ENCODE results near the gene TXNDC16.

TXNDC16 gene

DNA sequence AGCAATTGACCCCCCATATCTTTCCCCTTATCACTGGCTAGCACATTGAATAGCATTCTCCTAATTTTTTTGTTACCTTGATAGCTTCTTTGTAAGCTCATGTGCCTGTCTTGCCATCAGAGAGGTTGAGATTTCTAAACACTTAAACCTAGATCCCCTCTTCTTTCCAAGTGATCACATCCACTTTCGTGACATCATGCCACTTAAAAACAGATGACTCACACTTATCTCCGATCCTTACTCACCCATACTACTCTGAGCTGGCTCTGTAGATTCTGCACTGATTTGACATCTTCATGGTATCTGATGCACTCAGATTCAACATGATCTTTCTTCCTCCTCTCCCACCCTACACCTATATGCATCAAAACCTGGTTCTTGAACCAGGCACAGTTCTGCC lies 10.8 kb upstream of the TXNDC16 start:
- Histone ChIP-seq H3K27me3 (ENCODE audit: control insufficient read depth, insufficient read depth, low read length) (no peaks in the 10 kb centered on the region), H3K36me3 (ENCODE audit: control insufficient read depth, insufficient read depth, low read length) (no peaks in the 10 kb centered on the region), H3K9me3 (ENCODE audit: control insufficient read depth, insufficient read depth, low read length) (no peaks in the 10 kb centered on the region), H3K4me3 (ENCODE audit: low read depth, low read length) (no peak overlapping the region), H3K27ac (ENCODE audit: low read depth, low read length) (no peak overlapping the region), H3K9ac (ENCODE audit: low read depth, low read length) (no peak overlapping the region), H3K4me1 (ENCODE audit: control insufficient read depth, insufficient read depth, low read length) (no peaks in the 10 kb centered on the region)

DNA sequence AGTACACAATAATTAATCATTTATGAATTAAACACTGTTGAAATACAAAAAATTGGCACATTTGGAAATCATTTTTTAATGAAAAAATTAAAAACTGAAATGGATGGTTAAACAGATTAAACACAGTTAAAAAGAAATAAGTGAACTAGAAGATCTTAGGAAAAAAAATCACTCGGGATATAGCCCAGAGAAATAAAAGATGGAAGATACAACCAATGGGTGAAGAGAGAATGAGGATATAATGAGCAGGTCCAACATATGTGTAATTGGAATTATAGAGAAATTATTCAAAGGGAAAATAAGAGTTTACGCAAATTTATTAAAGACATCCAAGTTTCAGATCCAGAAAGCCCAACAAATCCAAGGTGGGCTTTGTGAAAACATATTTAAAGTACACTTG lies 6.4 kb upstream of the TXNDC16 start:
- no peak overlapping the region for H3K9ac ChIP-seq (ENCODE audit: low read depth, low read length)
- no peaks in the 10 kb centered on the region for H3K9me3 ChIP-seq (ENCODE audit: control insufficient read depth, insufficient read depth, low read length)
- peaks cover 11% of the 10 kb centered on the region; the same call in 1 of the 2 replicates for H3K4me1 ChIP-seq (ENCODE audit: control insufficient read depth, insufficient read depth, low read length)
- no peak overlapping the region for H3K4me3 ChIP-seq (ENCODE audit: low read depth, low read length)
- H3K36me3 ChIP-seq (ENCODE audit: control insufficient read depth, insufficient read depth, low read length): no peaks in the 10 kb centered on the region
- H3K27me3 ChIP-seq (ENCODE audit: control insufficient read depth, insufficient read depth, low read length): peaks cover 15% of the 10 kb centered on the region
- H3K27ac ChIP-seq (ENCODE audit: low read depth, low read length): no peak overlapping the region

DNA sequence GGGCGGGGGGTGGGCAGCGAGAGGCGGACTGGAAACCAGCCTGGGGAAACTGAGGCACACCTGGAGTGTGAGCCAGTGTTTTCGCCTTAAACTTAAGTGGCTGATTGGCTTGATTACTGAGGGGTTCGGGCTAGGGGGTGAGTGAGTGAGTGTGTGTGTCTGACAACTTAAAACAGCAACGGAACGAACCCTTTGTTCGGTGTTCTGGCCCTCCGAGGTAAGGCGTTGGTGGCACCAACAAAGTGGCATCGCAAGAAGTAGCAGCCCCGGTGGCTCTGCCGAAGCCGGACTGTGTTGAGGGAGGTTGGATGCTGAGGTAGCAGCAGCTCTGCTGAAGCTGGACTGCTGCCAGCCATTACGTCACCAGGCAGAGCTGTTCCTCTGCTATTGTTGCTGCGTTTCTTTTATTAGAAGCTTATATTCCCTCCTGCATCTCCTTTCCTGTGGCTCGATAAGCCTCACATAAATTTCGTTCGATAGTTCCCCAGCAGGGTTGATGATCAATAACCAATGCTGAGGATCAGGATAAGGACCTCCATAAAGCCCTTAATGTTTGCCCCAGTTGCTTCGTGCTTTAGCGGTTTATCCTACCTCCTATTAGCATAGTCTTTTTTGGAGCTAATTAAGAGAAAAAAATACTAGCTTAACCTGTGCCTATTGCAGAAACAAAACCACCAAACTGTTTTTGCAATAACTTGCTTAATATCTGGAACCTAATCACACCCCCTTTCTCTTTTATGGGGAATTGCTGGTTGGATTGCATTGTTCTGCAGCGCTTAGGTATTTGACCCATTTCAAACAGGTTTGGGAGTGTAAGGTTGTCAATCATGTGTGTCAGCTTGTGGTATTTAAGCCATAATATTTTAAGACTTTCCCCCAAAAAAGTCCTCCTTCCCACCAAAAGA lies 1.6 kb upstream of the TXNDC16 start:
- peak overlapping the region; percentile 74 for H3K27ac ChIP-seq (ENCODE audit: low read depth, low read length)
- H3K27me3 ChIP-seq (ENCODE audit: control insufficient read depth, insufficient read depth, low read length): peaks cover 15% of the 10 kb centered on the region
- H3K9ac ChIP-seq (ENCODE audit: low read depth, low read length): peak overlapping the region; percentile 38
- peak overlapping the region; percentile 91 for H3K4me3 ChIP-seq (ENCODE audit: low read depth, low read length)
- H3K36me3 ChIP-seq (ENCODE audit: control insufficient read depth, insufficient read depth, low read length): no peaks in the 10 kb centered on the region
- H3K9me3 ChIP-seq (ENCODE audit: control insufficient read depth, insufficient read depth, low read length): no peaks in the 10 kb centered on the region
- peaks cover 18% of the 10 kb centered on the region; the same call in 1 of the 2 replicates for H3K4me1 ChIP-seq (ENCODE audit: control insufficient read depth, insufficient read depth, low read length)

DNA sequence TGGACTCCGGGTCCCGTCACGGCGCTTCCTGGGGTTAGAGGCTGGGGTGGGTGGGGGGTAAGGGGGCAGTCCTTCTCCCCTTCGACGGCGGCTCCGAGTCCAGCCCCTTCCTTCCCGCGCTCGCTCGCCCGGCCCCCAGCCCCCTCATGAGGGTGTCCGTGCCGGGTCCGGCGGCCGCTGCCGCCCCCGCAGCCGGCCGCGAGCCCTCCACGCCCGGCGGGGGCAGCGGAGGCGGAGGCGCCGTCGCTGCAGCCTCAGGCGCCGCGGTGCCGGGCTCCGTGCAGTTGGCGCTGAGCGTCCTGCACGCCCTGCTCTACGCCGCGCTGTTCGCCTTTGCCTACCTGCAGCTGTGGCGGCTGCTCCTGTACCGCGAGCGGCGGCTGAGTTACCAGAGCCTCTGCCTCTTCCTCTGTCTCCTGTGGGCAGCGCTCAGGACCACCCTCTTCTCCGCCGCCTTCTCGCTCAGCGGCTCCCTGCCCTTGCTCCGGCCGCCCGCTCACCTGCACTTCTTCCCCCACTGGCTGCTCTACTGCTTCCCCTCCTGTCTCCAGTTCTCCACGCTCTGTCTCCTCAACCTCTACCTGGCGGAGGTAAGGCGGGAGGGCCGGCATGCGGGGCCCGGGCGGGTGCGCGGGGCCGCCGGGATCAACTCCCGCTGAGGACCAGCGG lies 831 bp upstream of the TXNDC16 start:
- Histone ChIP-seq H3K9me3 (ENCODE audit: control insufficient read depth, insufficient read depth, low read length) (no peaks in the 10 kb centered on the region), H3K4me1 (ENCODE audit: control insufficient read depth, insufficient read depth, low read length) (peaks cover 18% of the 10 kb centered on the region; the same call in 1 of the 2 replicates), H3K27ac (ENCODE audit: low read depth, low read length) (peak overlapping the region; percentile 74)

DNA sequence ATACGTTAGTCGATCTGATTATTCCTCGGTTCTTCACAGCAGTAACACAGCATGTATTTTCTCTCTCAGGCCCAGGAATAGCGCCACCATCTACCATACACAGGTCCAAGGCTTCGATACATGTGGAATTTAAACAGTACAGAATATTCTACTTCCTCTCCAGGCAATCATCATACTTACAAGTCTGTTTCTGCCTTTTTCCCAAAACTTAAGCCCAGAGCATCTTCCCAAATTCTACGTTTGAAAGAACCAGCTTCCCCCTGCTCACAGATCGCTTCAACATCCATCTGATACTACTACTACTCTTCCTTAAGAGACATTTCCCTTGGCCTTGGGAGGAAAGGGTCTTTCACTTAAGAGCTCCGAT lies 626 bp downstream of the TXNDC16 start:
- H3K9ac ChIP-seq (ENCODE audit: low read depth, low read length): peak overlapping the region; percentile 52
- H3K4me1 ChIP-seq (ENCODE audit: control insufficient read depth, insufficient read depth, low read length): peaks cover 18% of the 10 kb centered on the region; the same call in 1 of the 2 replicates

More for the DNA sequence above, 831 bp upstream of the TXNDC16 start:
- peak overlapping the region; percentile 91 for H3K4me3 ChIP-seq (ENCODE audit: low read depth, low read length)
- peaks cover 15% of the 10 kb centered on the region for H3K27me3 ChIP-seq (ENCODE audit: control insufficient read depth, insufficient read depth, low read length)
- H3K36me3 ChIP-seq (ENCODE audit: control insufficient read depth, insufficient read depth, low read length): no peaks in the 10 kb centered on the region
- H3K9ac ChIP-seq (ENCODE audit: low read depth, low read length): peak overlapping the region; percentile 38; the same call in 1 of the 2 replicates

DNA sequence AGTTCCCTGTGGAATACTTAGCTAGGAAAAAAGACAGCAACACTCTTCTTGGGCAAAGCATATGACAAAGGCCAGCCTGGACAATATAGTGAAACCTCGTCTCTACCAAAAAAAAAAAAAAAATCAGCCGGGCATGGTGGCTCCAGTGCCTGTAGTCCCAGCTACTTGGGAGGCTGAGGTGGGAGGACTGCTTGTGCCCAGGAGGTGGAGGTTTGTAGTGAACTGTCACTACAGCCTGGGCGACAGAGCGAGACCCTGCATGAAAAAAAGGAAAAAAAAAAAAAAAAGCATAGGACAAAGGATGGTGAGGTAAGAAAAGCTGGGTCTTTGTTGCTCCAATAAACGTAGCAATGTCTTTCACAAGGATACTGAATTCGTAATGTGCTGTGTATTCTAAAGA lies 1.1 kb downstream of the TXNDC16 start:
- H3K36me3 ChIP-seq (ENCODE audit: control insufficient read depth, insufficient read depth, low read length): no peaks in the 10 kb centered on the region
- peak overlapping the region; percentile 52 for H3K9ac ChIP-seq (ENCODE audit: low read depth, low read length)
- no peaks in the 10 kb centered on the region for H3K9me3 ChIP-seq (ENCODE audit: control insufficient read depth, insufficient read depth, low read length)
- no peak overlapping the region for H3K27ac ChIP-seq (ENCODE audit: low read depth, low read length)
- H3K27me3 ChIP-seq (ENCODE audit: control insufficient read depth, insufficient read depth, low read length): peaks cover 15% of the 10 kb centered on the region
- H3K4me1 ChIP-seq (ENCODE audit: control insufficient read depth, insufficient read depth, low read length): peaks cover 18% of the 10 kb centered on the region
- H3K4me3 ChIP-seq (ENCODE audit: low read depth, low read length): peak overlapping the region; percentile 69

More for the DNA sequence above, 626 bp downstream of the TXNDC16 start:
- Histone ChIP-seq H3K9me3 (ENCODE audit: control insufficient read depth, insufficient read depth, low read length) (no peaks in the 10 kb centered on the region), H3K4me3 (ENCODE audit: low read depth, low read length) (peak overlapping the region; percentile 69), H3K36me3 (ENCODE audit: control insufficient read depth, insufficient read depth, low read length) (no peaks in the 10 kb centered on the region), H3K27me3 (ENCODE audit: control insufficient read depth, insufficient read depth, low read length) (peaks cover 15% of the 10 kb centered on the region), H3K27ac (ENCODE audit: low read depth, low read length) (peak overlapping the region; percentile 78)

DNA sequence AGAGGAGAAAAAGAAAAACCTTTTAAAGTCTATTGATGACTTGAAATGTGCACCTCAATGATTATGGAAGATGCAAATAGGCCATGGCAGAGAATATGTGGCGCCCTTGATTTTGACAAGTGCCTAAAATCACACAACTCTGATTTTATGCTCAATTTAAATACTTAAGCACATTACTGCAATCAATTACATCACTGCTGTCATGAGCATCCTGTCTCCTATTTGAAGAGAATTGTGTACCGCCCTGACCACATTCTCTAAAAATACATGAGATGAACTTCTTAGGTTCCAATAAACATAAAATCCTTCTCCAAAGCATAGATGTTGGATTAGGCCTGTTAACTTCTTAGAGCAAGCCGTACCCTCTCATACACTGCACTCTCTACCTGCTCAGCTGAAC lies 1.6 kb downstream of the TXNDC16 start:
- no peak overlapping the region for H3K9ac ChIP-seq (ENCODE audit: low read depth, low read length)
- H3K36me3 ChIP-seq (ENCODE audit: control insufficient read depth, insufficient read depth, low read length): no peaks in the 10 kb centered on the region
- H3K4me1 ChIP-seq (ENCODE audit: control insufficient read depth, insufficient read depth, low read length): peaks cover 23% of the 10 kb centered on the region
- H3K27me3 ChIP-seq (ENCODE audit: control insufficient read depth, insufficient read depth, low read length): peaks cover 15% of the 10 kb centered on the region
- no peaks in the 10 kb centered on the region for H3K9me3 ChIP-seq (ENCODE audit: control insufficient read depth, insufficient read depth, low read length)
- H3K27ac ChIP-seq (ENCODE audit: low read depth, low read length): no peak overlapping the region
- no peak overlapping the region for H3K4me3 ChIP-seq (ENCODE audit: low read depth, low read length)

DNA sequence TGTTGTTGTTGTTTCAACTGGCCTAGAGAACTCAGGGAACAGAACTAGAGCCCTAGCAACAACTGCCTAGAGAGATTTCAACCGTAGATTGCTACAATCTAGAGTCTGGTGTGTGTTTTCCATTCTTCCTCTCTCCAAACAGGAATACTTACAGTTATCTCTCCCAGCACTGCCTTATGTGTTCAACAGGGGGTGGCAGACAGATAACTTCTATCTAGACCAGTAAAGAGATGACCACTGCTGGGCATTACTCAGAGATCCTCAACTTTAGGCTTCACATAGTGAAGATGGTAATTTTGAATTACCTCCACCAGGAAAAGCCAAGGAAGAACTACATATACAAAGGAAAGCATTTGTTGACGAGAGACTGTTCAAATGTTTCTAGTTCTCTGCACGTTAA lies 4.8 kb downstream of the TXNDC16 start:
- Histone ChIP-seq H3K4me3 (ENCODE audit: low read depth, low read length) (no peak overlapping the region), H3K27me3 (ENCODE audit: control insufficient read depth, insufficient read depth, low read length) (no peaks in the 10 kb centered on the region), H3K4me1 (ENCODE audit: control insufficient read depth, insufficient read depth, low read length) (peaks cover 14% of the 10 kb centered on the region), H3K36me3 (ENCODE audit: control insufficient read depth, insufficient read depth, low read length) (no peaks in the 10 kb centered on the region), H3K9ac (ENCODE audit: low read depth, low read length) (no peak overlapping the region), H3K9me3 (ENCODE audit: control insufficient read depth, insufficient read depth, low read length) (no peaks in the 10 kb centered on the region), H3K27ac (ENCODE audit: low read depth, low read length) (no peak overlapping the region)

DNA sequence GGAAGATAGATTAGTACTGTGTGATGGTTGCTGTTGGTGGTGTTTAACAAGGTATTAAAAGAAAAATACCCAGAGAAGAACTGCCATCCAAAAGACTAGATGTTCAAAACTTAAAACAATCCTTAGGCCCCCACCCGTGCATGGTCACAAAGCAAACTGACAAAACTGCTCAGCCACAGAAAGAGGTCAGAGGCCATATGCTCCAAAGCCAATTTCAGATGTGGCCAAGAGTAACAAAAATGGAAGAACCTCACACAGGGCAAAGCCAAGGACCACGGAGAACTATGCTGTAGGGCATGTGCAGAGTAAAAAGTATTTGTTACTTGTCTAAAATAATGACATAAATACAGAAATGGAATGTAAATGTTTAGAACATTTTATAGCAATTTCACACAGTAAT lies 5.3 kb downstream of the TXNDC16 start:
- Histone ChIP-seq H3K27ac (ENCODE audit: low read depth, low read length) (no peak overlapping the region), H3K36me3 (ENCODE audit: control insufficient read depth, insufficient read depth, low read length) (no peaks in the 10 kb centered on the region), H3K4me3 (ENCODE audit: low read depth, low read length) (no peak overlapping the region), H3K9ac (ENCODE audit: low read depth, low read length) (no peak overlapping the region), H3K27me3 (ENCODE audit: control insufficient read depth, insufficient read depth, low read length) (no peaks in the 10 kb centered on the region), H3K9me3 (ENCODE audit: control insufficient read depth, insufficient read depth, low read length) (no peaks in the 10 kb centered on the region), H3K4me1 (ENCODE audit: control insufficient read depth, insufficient read depth, low read length) (peaks cover 14% of the 10 kb centered on the region)

DNA sequence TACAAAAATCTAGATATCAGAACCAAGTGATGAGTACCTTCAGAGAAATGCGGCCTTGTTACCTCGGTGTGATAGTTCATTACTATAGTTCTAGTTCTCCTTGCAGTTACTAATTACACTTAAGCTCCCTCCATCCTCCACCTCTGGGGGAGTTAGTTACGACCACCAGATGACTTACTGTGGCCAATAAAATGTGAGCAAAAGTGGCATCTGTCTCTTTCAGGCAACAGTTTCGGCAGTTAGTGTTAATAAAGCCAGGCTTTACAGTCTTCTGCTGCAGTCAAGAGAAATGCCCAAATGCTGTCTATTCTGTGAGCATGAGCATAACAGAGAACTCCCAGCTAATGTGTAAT lies 6.0 kb downstream of the TXNDC16 start:
- no peak overlapping the region for H3K27ac ChIP-seq (ENCODE audit: low read depth, low read length)
- no peak overlapping the region for H3K4me3 ChIP-seq (ENCODE audit: low read depth, low read length)
- no peaks in the 10 kb centered on the region for H3K36me3 ChIP-seq (ENCODE audit: control insufficient read depth, insufficient read depth, low read length)
- no peaks in the 10 kb centered on the region for H3K27me3 ChIP-seq (ENCODE audit: control insufficient read depth, insufficient read depth, low read length)
- no peaks in the 10 kb centered on the region for H3K9me3 ChIP-seq (ENCODE audit: control insufficient read depth, insufficient read depth, low read length)
- H3K9ac ChIP-seq (ENCODE audit: low read depth, low read length): no peak overlapping the region
- peaks cover 12% of the 10 kb centered on the region for H3K4me1 ChIP-seq (ENCODE audit: control insufficient read depth, insufficient read depth, low read length)

Measured in HUES48 (cell line).